ENCODE results near the gene AK5.

DNA sequence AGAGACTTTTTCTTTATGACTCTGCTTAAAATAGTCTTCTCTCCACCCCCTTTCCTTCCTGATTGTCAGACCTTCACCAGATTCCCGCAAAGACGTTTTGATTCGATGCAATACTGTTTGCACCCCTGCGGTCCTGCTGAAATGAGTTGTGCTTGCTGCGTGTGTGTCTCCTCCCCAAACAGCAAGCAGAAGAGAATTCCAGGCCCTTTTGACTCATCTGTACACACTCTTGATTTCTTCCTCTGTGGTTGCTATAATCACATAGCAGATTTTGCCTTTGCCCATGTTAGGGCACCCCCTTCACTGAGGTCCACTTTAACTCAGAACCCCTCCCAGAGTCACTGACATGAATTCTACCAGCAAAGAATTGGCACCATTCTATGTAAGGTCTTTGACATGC lies 264.2 kb downstream of the AK5 start:
- TF ChIP-seq, protein P1, sequence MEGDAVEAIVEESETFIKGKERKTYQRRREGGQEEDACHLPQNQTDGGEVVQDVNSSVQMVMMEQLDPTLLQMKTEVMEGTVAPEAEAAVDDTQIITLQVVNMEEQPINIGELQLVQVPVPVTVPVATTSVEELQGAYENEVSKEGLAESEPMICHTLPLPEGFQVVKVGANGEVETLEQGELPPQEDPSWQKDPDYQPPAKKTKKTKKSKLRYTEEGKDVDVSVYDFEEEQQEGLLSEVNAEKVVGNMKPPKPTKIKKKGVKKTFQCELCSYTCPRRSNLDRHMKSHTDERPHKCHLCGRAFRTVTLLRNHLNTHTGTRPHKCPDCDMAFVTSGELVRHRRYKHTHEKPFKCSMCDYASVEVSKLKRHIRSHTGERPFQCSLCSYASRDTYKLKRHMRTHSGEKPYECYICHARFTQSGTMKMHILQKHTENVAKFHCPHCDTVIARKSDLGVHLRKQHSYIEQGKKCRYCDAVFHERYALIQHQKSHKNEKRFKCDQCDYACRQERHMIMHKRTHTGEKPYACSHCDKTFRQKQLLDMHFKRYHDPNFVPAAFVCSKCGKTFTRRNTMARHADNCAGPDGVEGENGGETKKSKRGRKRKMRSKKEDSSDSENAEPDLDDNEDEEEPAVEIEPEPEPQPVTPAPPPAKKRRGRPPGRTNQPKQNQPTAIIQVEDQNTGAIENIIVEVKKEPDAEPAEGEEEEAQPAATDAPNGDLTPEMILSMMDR (optimal IDR thresholded peaks at IDR 0.05 in 1 of 3, IDR thresholded peaks at IDR 0.05 in 1 of 3, conservative IDR thresholded peaks at IDR 0.05 in 1 of 3; ENCODE audit: extremely low read depth in 1 of 3, insufficient read depth in 2 of 3, low read length in 3 of 3), result no peak
- no peak for TF ChIP-seq EZH2 (IDR thresholded peaks at IDR 0.05; ENCODE audit: low read length)
